ENCODE data around the gene CCDC43. TPM values are rescaled to one million over a fixed set of nuclear protein-coding genes. Genes with fewer than 3 reads are reported as not detected.
"Not testable (repeated sequence)": the region's sequence is repeated elsewhere in the genome, so short reads cannot be mapped to it uniquely, and the experiment has no call there.

CCDC43 gene
- 27.3 and 32.9 TPM in 2 replicates for total RNA-seq (2014; rRNA removed; shearing (Covaris generic))

- DNase-seq (ENCODE audit: low read depth): peak; percentile 89
Measured at GRCh38 chr17:44689477-44690217, at the start of gene CCDC43. TSS of gene CCDC43 (minus strand) at chr17:44689776. CDS start at chr17:44689753, 23 bp downstream.

GRCh38 chr17:44738214-44738906 lies 48.8 kb upstream of the CCDC43 start:
- DNase-seq (ENCODE audit: low read depth): no peak

GRCh38 chr17:44736551-44737240 lies 47.1 kb upstream of the CCDC43 start:
- no peak for DNase-seq (ENCODE audit: low read depth)

GRCh38 chr17:44734272-44734671 lies 44.7 kb upstream of the CCDC43 start:
- no peak for DNase-seq (ENCODE audit: low read depth)

GRCh38 chr17:44733753-44734152 lies 44.2 kb upstream of the CCDC43 start:
- no peak for DNase-seq (ENCODE audit: low read depth)

GRCh38 chr17:44726121-44726520 lies 36.5 kb upstream of the CCDC43 start:
- not testable (repeated sequence) for DNase-seq (ENCODE audit: low read depth)

- no peak for DNase-seq (ENCODE audit: low read depth)
Measured at GRCh38 chr17:44722254-44722653, 32.7 kb upstream of the CCDC43 start.

- no peak for DNase-seq (ENCODE audit: low read depth)
Measured at GRCh38 chr17:44719444-44719843, 29.9 kb upstream of the CCDC43 start.

GRCh38 chr17:44708401-44709263 lies 19.1 kb upstream of the CCDC43 start, which contains the start of gene DBF4B:
TSS of gene DBF4B (plus strand) at chr17:44708665. CDS start at chr17:44708821, 156 bp downstream.
- DNase-seq (ENCODE audit: low read depth): peak; percentile 92

GRCh38 chr17:44707755-44708400 lies 18.3 kb upstream of the CCDC43 start:
- peak; percentile 0 for DNase-seq (ENCODE audit: low read depth)

GRCh38 chr17:44700288-44700687 lies 10.7 kb upstream of the CCDC43 start:
- DNase-seq (ENCODE audit: low read depth): not testable (repeated sequence)

- DNase-seq (ENCODE audit: low read depth): no peak
Measured at GRCh38 chr17:44693609-44694008, 4.0 kb upstream of the CCDC43 start.

- not testable (repeated sequence) for DNase-seq (ENCODE audit: low read depth)
Measured at GRCh38 chr17:44690746-44691306, 1.2 kb upstream of the CCDC43 start.

GRCh38 chr17:44688675-44689476 lies 700 bp downstream of the CCDC43 start:
- DNase-seq (ENCODE audit: low read depth): peak; percentile 3

- DNase-seq (ENCODE audit: low read depth): no peak
Measured at GRCh38 chr17:44688200-44688599, 1.4 kb downstream of the CCDC43 start.

GRCh38 chr17:44687756-44688155 lies 1.8 kb downstream of the CCDC43 start:
- no peak for DNase-seq (ENCODE audit: low read depth)

GRCh38 chr17:44683303-44683702 lies 6.3 kb downstream of the CCDC43 start:
- not testable (repeated sequence) for DNase-seq (ENCODE audit: low read depth)

- no peak for DNase-seq (ENCODE audit: low read depth)
Measured at GRCh38 chr17:44677136-44677535, 12.4 kb downstream of the CCDC43 start.

- no peak for DNase-seq (ENCODE audit: low read depth)
Measured at GRCh38 chr17:44673893-44674292, 15.7 kb downstream of the CCDC43 start.
